Left lung (tissue), 14 donors: ENCODE results near the gene NKD2. TPM values are rescaled to one million over a fixed set of nuclear protein-coding genes. Genes with fewer than 3 reads are reported as not detected.

Experiments used
- ATAC-seq: fragments of 200-7000 bp; cut with Tn5 transposase; one replicate; pipeline ENCODE4 v1.9.1; 2020; ENCODE audit warnings: moderate library complexity
- DNase-seq, 4 donors: peaks; one replicate each; pipeline ENCODE4 v3.0.0-alpha.2; 2013 to 2020
- H3K27ac ChIP-seq, 2 donors: fragments of 200-600 bp; sonication (generic) in 1 of 2; one replicate each; pipeline versions ENCODE4 v1.5.0 to v1.8.0; 2020 to 2021
- H3K27me3 ChIP-seq, 2 donors: fragments of 200-600 bp; sonication (generic) in 1 of 2; one replicate each; pipeline versions ENCODE4 v1.5.0 to v1.8.0; 2020 to 2021
- H3K36me3 ChIP-seq, 2 donors: fragments of 200-600 bp; sonication (generic) in 1 of 2; one replicate each; pipeline versions ENCODE4 v1.5.0 to v1.8.0; 2020 to 2021
- H3K4me1 ChIP-seq, 2 donors: fragments of 200-600 bp; one replicate each; pipeline ENCODE4 v1.8.0; 2021
- H3K4me3 ChIP-seq, 2 donors: fragments of 200-600 bp; sonication (generic) in 1 of 2; one replicate each; pipeline versions ENCODE4 v1.5.0 to v1.8.0; 2020 to 2021; ENCODE audit warnings: mild to moderate bottlenecking in 1 of 2
- H3K9me3 ChIP-seq, 2 donors: fragments of 200-600 bp; sonication (generic) in 1 of 2; one replicate each; pipeline versions ENCODE4 v1.5.0 to v1.8.0; 2020 to 2021
- intact Hi-C, 2 donors: fragments of 100-400 bp; cut with DNase I; formaldehyde crosslinking; loops; one replicate each; pipeline versions ENCODE4 v1.11.2 to v1.14.2; 2022
- long read RNA-seq, 12 donors: library from polyadenylated mRNA in 2 of 12; unstranded in 2 of 12; transcript quantifications; one replicate each; pipeline ENCODE4 v2.0.0 and lab custom pipeline, GENCODE V29; 2019 to 2026
- polyA plus RNA-seq, 6 donors: library from polyadenylated mRNA; unstranded; fragments of 120-200 nt; gene quantifications; one replicate each; pipeline ENCODE4 v1.2.1, GENCODE V29; 2013; ENCODE audit not compliant: insufficient read length in 6 of 6
- total RNA-seq, 2 donors: library from RNA; stranded (reverse); fragmentation: NEBNext Ultra II Directional; extraction: Animal tissue kit (Norgen Biotek cat#: 25700); gene quantifications; one replicate each; pipeline ENCODE4 v1.2.1, GENCODE V29; 2021
- TF ChIP-seq, protein P1 (sequence below), 2 donors: fragments of 200-600 bp; sonication (generic) in 1 of 2; IDR thresholded peaks; one replicate each; pipeline versions ENCODE4 v1.5.0 to v1.8.0; 2021; ENCODE audit warnings: antibody characterized with exemption in 2 of 2
- donor health status: DM: no; HTN: yes; CAD: no.
- donor health status: DM: no; HTN: no; CAD: no.

Gene NKD2, protein sequence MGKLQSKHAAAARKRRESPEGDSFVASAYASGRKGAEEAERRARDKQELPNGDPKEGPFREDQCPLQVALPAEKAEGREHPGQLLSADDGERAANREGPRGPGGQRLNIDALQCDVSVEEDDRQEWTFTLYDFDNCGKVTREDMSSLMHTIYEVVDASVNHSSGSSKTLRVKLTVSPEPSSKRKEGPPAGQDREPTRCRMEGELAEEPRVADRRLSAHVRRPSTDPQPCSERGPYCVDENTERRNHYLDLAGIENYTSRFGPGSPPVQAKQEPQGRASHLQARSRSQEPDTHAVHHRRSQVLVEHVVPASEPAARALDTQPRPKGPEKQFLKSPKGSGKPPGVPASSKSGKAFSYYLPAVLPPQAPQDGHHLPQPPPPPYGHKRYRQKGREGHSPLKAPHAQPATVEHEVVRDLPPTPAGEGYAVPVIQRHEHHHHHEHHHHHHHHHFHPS
- total RNA-seq (10 to 100 TPM; 31.6 to 61.5 TPM), polyA plus RNA-seq (10 to 100 TPM in 2 of 6 donors, 1 to 10 TPM in 4; 6.3 to 13.5 (median 8.1) TPM)
- long read RNA-seq, donor 1, partial matches to known transcripts: 0 of 2 reads
- long read RNA-seq, donor 1, other reads (novel, unspliced or antisense): 0 of 2 reads
- long read RNA-seq, donor 2: 0 reads
- long read RNA-seq, donor 3: 0 reads
- long read RNA-seq, donor 4, partial matches to known transcripts: 0 of 2 reads
- long read RNA-seq, donor 4, other reads (novel, unspliced or antisense): 1 of 2 reads
- long read RNA-seq, donor 5, partial matches to known transcripts: 0 of 1 reads
- long read RNA-seq, donor 5, other reads (novel, unspliced or antisense): 0 of 1 reads
- long read RNA-seq, donor 6, partial matches to known transcripts: 0 of 5 reads
- long read RNA-seq, donor 6, other reads (novel, unspliced or antisense): 0 of 5 reads
- long read RNA-seq, donor 7, partial matches to known transcripts: 0 of 1 reads
- long read RNA-seq, donor 7, other reads (novel, unspliced or antisense): 0 of 1 reads
- long read RNA-seq, donor 8, partial matches to known transcripts: 0 of 1 reads
- long read RNA-seq, donor 8, other reads (novel, unspliced or antisense): 0 of 1 reads
- long read RNA-seq, donor 9: 0 reads
- long read RNA-seq, donor 10, partial matches to known transcripts: 0 of 10 reads
- long read RNA-seq, donor 10, other reads (novel, unspliced or antisense): 6 of 10 reads
- long read RNA-seq, donor 11, partial matches to known transcripts: 0 of 3 reads
- long read RNA-seq, donor 11, other reads (novel, unspliced or antisense): 0 of 3 reads
- long read RNA-seq, donor 12, partial matches to known transcripts: 0 of 3 reads
- long read RNA-seq, donor 12, other reads (novel, unspliced or antisense): 0 of 3 reads

DNA sequence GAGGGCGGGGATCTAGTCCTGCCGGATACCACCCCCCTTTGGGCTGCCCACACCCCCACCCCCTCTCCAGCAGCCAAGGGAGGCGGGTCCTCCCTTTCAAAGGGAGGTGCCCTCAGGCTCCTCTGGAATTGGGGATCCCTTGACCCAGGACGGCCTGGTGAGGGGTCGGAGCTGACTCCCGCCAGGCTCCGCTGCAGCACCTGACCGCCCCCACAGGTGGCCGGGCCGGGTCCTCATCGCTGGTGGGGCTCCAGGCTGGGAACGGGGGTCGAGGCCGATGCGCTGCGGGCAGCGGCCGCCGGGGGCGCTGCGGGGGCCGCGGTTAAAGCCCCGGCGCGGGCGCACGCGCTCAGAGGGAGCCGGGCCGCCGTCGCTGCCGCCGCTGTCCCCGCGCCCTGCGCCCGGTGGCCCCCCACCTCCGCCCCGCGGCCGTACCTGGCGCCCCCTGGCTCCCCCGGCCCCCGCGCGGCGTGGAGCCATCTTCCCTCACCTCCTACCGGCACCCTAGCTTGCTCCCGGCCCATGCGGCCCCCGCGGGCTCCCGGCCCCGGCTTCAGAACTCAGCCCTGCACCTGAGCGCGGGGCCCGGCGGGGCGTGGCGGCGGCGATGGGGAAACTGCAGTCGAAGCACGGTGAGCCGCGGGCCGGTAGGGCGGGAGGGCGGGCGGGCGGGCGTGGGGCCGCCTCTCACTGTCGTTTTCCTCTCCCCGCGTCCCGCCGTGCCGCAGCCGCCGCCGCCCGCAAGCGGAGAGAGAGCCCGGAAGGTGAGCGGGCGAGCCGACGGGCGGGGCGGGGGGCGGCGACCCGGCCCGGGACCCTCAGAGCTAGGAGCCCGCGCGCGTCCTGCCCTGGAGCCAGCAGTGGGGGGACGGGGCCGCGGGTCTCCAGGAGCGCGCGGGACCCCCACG, at the start of gene NKD2:
TSS of gene NKD2 (plus strand) at position 352 of the 908 bp plus-strand sequence. CDS start at position 608, 256 bp downstream.
- H3K36me3 ChIP-seq: no peaks in the 10 kb centered on the region
- peaks cover 21 to 82% of the 10 kb centered on the region in 2 donors for H3K27me3 ChIP-seq
- H3K27ac ChIP-seq: peak within 1 kb of the TSS in 1 of 2 donors; percentile 37
- TF ChIP-seq, protein P1, sequence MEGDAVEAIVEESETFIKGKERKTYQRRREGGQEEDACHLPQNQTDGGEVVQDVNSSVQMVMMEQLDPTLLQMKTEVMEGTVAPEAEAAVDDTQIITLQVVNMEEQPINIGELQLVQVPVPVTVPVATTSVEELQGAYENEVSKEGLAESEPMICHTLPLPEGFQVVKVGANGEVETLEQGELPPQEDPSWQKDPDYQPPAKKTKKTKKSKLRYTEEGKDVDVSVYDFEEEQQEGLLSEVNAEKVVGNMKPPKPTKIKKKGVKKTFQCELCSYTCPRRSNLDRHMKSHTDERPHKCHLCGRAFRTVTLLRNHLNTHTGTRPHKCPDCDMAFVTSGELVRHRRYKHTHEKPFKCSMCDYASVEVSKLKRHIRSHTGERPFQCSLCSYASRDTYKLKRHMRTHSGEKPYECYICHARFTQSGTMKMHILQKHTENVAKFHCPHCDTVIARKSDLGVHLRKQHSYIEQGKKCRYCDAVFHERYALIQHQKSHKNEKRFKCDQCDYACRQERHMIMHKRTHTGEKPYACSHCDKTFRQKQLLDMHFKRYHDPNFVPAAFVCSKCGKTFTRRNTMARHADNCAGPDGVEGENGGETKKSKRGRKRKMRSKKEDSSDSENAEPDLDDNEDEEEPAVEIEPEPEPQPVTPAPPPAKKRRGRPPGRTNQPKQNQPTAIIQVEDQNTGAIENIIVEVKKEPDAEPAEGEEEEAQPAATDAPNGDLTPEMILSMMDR (IDR thresholded peaks at IDR 0.05): peak; percentile 46 to 63
- DNase-seq (peak; percentile 30 to 78 (median 51)), ATAC-seq (peak; percentile 39)
- no peaks in the 10 kb centered on the region for H3K9me3 ChIP-seq
- intact Hi-C loops: no loop called here
- H3K4me1 ChIP-seq: peaks cover 11 to 28% of the 10 kb centered on the region in 2 donors
- H3K4me3 ChIP-seq: peak within 1 kb of the TSS; percentile 39 to 50

DNA sequence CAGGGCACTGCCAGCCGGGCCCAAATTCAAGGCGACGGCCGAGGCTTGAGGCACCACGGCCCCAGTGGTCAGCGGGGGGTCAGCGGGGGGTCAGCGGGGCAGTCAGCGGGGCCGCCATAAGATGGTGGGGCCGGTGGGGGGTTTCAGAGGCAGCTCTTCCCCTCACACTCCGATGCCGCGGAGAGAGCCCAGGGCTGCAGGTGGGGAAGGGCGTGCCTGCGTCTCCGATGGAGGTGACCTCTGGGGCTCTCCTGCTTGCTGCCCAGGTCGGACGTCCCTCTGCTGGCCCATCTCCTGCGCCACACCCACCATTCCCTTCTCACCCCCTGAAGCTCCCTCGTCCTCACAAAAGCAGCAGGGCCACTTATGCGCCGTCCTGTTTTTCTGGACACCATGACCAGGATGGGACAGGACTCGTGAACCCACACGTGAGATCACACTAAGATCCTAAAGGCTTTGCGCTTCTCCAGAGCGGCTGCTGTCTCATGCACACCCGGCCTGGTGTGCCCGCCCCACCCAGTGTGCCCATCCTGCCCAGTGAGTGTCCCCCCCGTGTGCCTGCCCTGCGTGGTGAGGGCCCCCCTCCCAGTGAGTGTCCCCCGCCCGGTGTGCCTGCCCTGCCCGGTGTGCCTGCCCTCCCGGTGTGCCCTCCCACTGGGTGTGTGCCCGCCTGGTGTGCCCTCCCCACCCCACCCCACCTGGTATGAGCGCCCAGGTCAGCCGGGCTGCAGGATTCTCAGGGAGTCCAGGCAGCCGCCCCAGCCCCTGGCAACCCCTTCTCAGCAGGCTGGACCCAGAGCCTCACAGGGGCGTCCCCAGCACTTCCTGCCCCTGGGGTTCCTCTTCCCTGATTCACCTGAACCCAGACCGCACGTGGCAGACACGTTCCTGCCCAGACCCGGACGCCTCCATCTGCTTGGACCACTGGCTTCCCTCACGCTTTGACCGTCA, 48.7 kb upstream of the NKD2 start:
- no peak overlapping the region for H3K27ac ChIP-seq
- H3K36me3 ChIP-seq: no peaks in the 10 kb centered on the region
- peaks cover 23 to 32% of the 10 kb centered on the region in 2 donors for H3K4me1 ChIP-seq
- no peaks in the 10 kb centered on the region for H3K9me3 ChIP-seq
- no peak for ATAC-seq
- TF ChIP-seq, protein P1 (IDR thresholded peaks at IDR 0.05): no peak
- H3K4me3 ChIP-seq: no peak overlapping the region
- intact Hi-C loops: no loop called here
- peaks cover 0 to 39% of the 10 kb centered on the region in 2 donors for H3K27me3 ChIP-seq
- DNase-seq: no peak

DNA sequence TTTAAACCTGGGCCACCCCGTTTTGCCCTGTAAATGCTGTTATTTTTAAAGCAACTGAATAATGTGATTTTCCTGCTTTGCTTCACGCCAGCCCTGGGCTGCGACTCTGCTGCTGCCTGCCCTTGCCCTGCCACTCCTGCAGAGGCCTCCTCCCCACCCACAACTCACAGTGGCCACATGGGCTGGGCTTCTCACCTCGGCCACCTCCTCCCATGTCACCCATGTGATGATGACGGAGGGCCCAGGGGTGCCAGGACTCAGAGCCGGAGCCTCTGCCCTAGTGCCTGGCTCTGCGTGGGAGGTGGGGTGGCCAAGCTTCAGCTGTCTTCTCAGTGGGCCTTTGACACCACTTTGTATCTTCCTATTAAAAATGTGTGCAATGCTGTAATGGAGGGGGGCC, 48.1 kb upstream of the NKD2 start:
- H3K27ac ChIP-seq: no peak overlapping the region

More for the DNA sequence above, 48.1 kb upstream of the NKD2 start:
- Histone ChIP-seq H3K4me1 (peaks cover 23 to 32% of the 10 kb centered on the region in 2 donors), H3K27me3 (peaks cover 0 to 39% of the 10 kb centered on the region in 2 donors), H3K9me3 (no peaks in the 10 kb centered on the region), H3K36me3 (no peaks in the 10 kb centered on the region), H3K4me3 (no peak overlapping the region)
- ATAC-seq (no peak), DNase-seq (no peak)
- TF ChIP-seq, protein P1 (IDR thresholded peaks at IDR 0.05): no peak
- intact Hi-C loops: no loop called here
